Measurements from ENCODE around the gene IFI27L1.

The IFI27L1 gene

GRCh38 chr14:94077111-94077821, 3.8 kb upstream of the IFI27L1 start:
- H3K4me1 ChIP-seq (ENCODE audit: insufficient read depth, poor library complexity, severe bottlenecking): peaks cover 16% of the 10 kb centered on the region
- H3K9me3 ChIP-seq (ENCODE audit: severe bottlenecking): peaks cover 17% of the 10 kb centered on the region
- H3K36me3 ChIP-seq (ENCODE audit: low read depth): peaks cover 67% of the 10 kb centered on the region
- TF ChIP-seq, protein P1, sequence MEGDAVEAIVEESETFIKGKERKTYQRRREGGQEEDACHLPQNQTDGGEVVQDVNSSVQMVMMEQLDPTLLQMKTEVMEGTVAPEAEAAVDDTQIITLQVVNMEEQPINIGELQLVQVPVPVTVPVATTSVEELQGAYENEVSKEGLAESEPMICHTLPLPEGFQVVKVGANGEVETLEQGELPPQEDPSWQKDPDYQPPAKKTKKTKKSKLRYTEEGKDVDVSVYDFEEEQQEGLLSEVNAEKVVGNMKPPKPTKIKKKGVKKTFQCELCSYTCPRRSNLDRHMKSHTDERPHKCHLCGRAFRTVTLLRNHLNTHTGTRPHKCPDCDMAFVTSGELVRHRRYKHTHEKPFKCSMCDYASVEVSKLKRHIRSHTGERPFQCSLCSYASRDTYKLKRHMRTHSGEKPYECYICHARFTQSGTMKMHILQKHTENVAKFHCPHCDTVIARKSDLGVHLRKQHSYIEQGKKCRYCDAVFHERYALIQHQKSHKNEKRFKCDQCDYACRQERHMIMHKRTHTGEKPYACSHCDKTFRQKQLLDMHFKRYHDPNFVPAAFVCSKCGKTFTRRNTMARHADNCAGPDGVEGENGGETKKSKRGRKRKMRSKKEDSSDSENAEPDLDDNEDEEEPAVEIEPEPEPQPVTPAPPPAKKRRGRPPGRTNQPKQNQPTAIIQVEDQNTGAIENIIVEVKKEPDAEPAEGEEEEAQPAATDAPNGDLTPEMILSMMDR (IDR thresholded peaks at IDR 0.05; ENCODE audit: poor library complexity, severe bottlenecking): no peak
- no peak overlapping the region for H3K27ac ChIP-seq (ENCODE audit: poor library complexity, severe bottlenecking)
- no peak overlapping the region for H3K4me3 ChIP-seq (ENCODE audit: severe bottlenecking)
- H3K27me3 ChIP-seq (ENCODE audit: insufficient read depth, poor library complexity, severe bottlenecking): no peaks in the 10 kb centered on the region
- DNase-seq (ENCODE audit: low spot score): no peak
- no peak for ATAC-seq (ENCODE audit: low read depth)

GRCh38 chr14:94077823-94078222, 3.3 kb upstream of the IFI27L1 start:
- ATAC-seq (ENCODE audit: low read depth) (no peak), DNase-seq (ENCODE audit: low spot score) (no peak)
- TF ChIP-seq, protein P1 (IDR thresholded peaks at IDR 0.05; ENCODE audit: poor library complexity, severe bottlenecking): no peak
- no peak overlapping the region for H3K27ac ChIP-seq (ENCODE audit: poor library complexity, severe bottlenecking)
- peaks cover 67% of the 10 kb centered on the region for H3K36me3 ChIP-seq (ENCODE audit: low read depth)
- peaks cover 16% of the 10 kb centered on the region for H3K4me1 ChIP-seq (ENCODE audit: insufficient read depth, poor library complexity, severe bottlenecking)
- H3K4me3 ChIP-seq (ENCODE audit: severe bottlenecking): no peak overlapping the region
- peaks cover 16% of the 10 kb centered on the region for H3K9me3 ChIP-seq (ENCODE audit: severe bottlenecking)
- H3K27me3 ChIP-seq (ENCODE audit: insufficient read depth, poor library complexity, severe bottlenecking): no peaks in the 10 kb centered on the region

DNA sequence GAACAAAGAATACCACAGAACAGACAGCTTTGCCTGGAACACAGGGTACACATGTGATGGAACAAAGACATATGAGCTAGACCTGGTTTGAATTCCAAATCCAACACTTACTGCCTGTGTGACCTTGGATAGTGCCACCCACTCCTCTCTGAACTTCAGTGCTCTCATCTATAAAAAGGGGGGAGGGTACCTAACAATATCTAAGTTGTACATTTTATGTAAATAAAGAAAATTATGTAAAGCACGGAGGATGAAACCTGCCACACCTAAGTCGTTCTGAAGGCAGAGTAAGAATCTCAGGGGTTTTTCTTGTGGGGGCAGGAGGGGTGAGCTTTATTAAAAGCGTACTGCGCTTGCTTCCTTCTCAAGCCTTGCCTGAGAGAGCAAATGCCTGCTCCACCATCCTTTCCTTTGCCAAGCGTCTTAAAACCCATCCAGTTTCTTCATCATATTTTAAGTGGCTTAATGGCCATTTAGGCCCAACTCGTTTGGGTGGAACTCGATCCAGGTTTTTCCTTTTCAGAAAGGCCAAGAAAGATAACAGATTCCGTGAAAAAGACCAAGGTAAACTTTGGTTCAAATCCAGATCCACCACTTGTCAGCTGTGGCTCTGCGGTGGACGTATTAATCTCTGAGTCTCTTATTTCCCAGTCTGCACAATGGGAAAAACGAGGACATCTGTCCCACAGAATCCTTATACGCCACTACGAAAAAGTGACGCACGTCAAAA, 1.1 kb upstream of the IFI27L1 start:
- Histone ChIP-seq H3K4me3 (ENCODE audit: severe bottlenecking) (peak overlapping the region; percentile 83), H3K9me3 (ENCODE audit: severe bottlenecking) (peaks cover 8% of the 10 kb centered on the region), H3K27me3 (ENCODE audit: insufficient read depth, poor library complexity, severe bottlenecking) (no peaks in the 10 kb centered on the region), H3K4me1 (ENCODE audit: insufficient read depth, poor library complexity, severe bottlenecking) (peaks cover 16% of the 10 kb centered on the region), H3K36me3 (ENCODE audit: low read depth) (peaks cover 55% of the 10 kb centered on the region), H3K27ac (ENCODE audit: poor library complexity, severe bottlenecking) (peak overlapping the region; percentile 47)
- ATAC-seq (ENCODE audit: low read depth): no peak; the same call in 2 of the 3 replicates
- TF ChIP-seq, protein P1 (IDR thresholded peaks at IDR 0.05; ENCODE audit: poor library complexity, severe bottlenecking): no peak
- DNase-seq (ENCODE audit: low spot score): no peak

DNA sequence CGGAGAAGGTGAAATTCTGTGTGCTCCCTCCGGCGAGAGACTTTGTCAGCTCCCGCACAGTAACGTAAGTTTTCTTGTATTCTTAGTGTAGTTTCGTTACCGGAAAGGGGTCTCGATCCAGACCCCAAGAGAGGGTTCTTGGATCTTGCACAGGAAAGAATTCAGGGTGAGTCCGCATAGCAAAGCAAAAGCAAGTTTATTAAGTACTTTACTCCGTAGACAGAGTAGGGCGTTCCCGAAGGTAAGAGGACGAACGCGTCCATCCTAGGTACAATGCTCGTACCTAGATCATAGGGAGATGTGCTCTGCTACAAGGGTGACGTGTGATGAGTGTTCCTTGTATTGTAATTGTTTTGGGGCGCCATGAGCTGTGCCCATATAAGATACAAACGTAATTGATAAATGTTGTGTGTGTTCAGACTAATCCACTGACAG, 293 bp downstream of the IFI27L1 start:
- peak; percentile 49 for ATAC-seq (ENCODE audit: low read depth)
- Histone ChIP-seq H3K4me3 (ENCODE audit: severe bottlenecking) (peak overlapping the region; percentile 83), H3K27ac (ENCODE audit: poor library complexity, severe bottlenecking) (peak overlapping the region; percentile 47), H3K9me3 (ENCODE audit: severe bottlenecking) (no peaks in the 10 kb centered on the region), H3K36me3 (ENCODE audit: low read depth) (peaks cover 42% of the 10 kb centered on the region), H3K27me3 (ENCODE audit: insufficient read depth, poor library complexity, severe bottlenecking) (no peaks in the 10 kb centered on the region), H3K4me1 (ENCODE audit: insufficient read depth, poor library complexity, severe bottlenecking) (peaks cover 11% of the 10 kb centered on the region)
- no peak for DNase-seq (ENCODE audit: low spot score)
- TF ChIP-seq, protein P1 (IDR thresholded peaks at IDR 0.05; ENCODE audit: poor library complexity, severe bottlenecking): no peak
